GM12892 (cell line): Measurements from ENCODE around the gene TULP4.

ENCODE experiments used
- POLR2A ChIP-seq: IDR thresholded peaks from 2 replicates; pipeline ENCODE4 v1.6.1; 2011; ENCODE audit warnings: low read depth, low read length, control low read depth
- POLR2AphosphoS5 ChIP-seq: IDR thresholded peaks from 2 replicates; pipeline ENCODE4 v1.6.1; 2011; ENCODE audit warnings: low read depth, low read length, control low read depth

DNA sequence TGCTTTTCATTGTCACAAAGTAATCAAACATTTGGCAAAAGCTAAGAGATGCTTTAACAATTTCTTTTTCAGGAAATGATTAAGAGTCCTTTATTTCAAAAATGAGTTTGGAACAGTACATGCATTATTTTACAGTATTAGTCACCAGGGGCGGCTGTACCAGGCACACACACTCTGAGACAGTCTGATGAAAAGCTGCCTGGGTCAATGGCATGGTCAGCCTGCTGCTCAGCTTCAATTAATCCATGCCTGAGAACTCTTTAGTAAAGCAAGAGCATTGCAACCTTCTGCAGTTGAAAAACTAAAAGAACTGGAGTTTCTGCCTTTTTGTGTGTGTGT, 105.5 kb downstream of the TULP4 start:
- TF ChIP-seq POLR2AphosphoS5 (no peak), POLR2A (no peak)
